IPS-15b (cell line): Measurements from ENCODE around the gene FGF14.
"Not testable (repeated sequence)": the region's sequence is repeated elsewhere in the genome, so short reads cannot be mapped to it uniquely, and the experiment has no call there.

Experiments used
- H3K27me3 ChIP-seq: one replicate; pipeline ENCODE4 v1.6.1; 2013; ENCODE audit warnings: low read length; ENCODE audit not compliant: control insufficient read depth, insufficient read depth
- H3K36me3 ChIP-seq: one replicate; pipeline ENCODE4 v1.6.1; 2013; ENCODE audit warnings: low read length; ENCODE audit not compliant: control insufficient read depth, insufficient read depth
- H3K4me1 ChIP-seq: one replicate; pipeline ENCODE4 v1.6.1; 2013; ENCODE audit warnings: mild to moderate bottlenecking, low read length; ENCODE audit not compliant: control insufficient read depth, insufficient read depth
- H3K4me3 ChIP-seq: one replicate; pipeline ENCODE4 v1.5.1; 2013; ENCODE audit warnings: low read depth, low read length
- H3K9ac ChIP-seq: one replicate; pipeline ENCODE4 v1.6.1; 2013; ENCODE audit warnings: low read depth, mild to moderate bottlenecking, low read length
- H3K9me3 ChIP-seq: one replicate; pipeline ENCODE4 v1.6.1; 2013; ENCODE audit warnings: mild to moderate bottlenecking, low read length; ENCODE audit not compliant: control insufficient read depth, insufficient read depth

FGF14 gene

DNA sequence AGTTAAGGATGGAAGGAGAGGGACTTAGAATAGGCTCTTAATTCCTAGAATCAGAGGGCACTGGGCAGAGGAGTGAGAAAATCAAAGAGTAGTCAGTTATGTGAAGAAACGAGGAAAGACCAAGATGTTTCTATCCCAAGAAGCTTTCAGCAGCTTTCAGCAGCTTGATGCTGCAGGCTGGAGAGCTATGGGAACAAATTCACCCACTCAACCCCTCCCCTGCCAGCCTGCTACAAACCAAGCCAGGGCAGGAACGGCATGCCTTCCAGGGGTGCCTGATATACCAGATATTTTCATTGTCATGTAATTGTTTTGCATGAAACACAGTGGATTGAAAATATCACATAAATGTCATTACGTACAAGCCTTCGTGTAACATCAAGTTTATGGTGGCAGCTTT is 262.2 kb downstream of the FGF14 start:
- no peaks in the 10 kb centered on the region for H3K27me3 ChIP-seq
- H3K36me3 ChIP-seq, result no peaks in the 10 kb centered on the region
- H3K4me3 ChIP-seq, result no peak overlapping the region
- H3K9me3 ChIP-seq, result no peaks in the 10 kb centered on the region
- H3K4me1 ChIP-seq, result no peaks in the 10 kb centered on the region
- H3K9ac ChIP-seq, result no peak overlapping the region

DNA sequence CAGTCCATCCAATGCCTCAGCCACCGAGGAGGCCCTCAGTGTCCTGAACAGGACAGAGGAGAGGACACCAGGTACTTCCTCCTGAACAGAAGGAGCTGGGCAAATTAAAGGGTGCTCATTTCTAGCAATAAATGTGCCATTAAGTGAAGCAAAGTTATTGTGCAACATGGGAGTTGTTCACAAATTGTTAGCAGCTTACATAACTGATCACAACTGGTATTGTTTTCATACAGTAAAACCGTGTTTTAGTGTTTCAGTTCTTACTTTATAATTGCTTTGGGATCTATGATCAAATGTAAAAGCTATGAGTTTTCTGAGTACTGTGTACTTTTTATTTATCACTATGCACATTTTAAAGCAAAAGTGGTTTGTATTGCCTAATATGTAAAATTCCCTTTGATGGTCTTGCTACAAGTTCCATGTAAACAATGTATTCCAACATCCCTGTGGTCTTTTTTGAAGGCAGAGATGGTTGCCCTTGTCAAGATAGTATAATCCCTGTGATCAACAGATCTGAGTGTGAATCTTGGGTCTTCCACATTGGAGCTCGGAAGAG is 263.1 kb downstream of the FGF14 start:
- H3K4me3 ChIP-seq, result no peak overlapping the region
- H3K36me3 ChIP-seq, result no peaks in the 10 kb centered on the region
- no peaks in the 10 kb centered on the region for H3K4me1 ChIP-seq
- H3K9ac ChIP-seq, result no peak overlapping the region
- no peaks in the 10 kb centered on the region for H3K9me3 ChIP-seq
- no peaks in the 10 kb centered on the region for H3K27me3 ChIP-seq

DNA sequence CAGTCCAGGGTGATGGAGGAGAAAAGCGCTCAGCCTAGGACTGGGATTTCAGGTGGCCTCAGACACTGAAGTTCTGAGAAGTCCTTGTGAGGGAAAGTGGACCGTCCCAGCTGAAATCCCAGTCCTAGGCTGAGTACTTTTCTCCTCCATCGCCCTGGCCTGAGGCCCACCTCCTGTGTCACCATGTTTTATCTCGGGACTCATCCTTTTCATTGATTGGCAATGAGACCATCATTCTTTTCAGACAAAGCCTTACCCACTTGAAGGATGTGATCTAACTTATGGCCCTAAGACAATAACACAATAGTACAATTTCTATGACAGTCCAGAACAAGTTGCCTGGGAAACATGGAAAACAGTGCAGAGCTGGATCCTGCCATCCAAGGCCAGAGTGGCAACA is 263.9 kb downstream of the FGF14 start:
- H3K4me1 ChIP-seq, H3K9me3 ChIP-seq, H3K27me3 ChIP-seq, H3K9ac ChIP-seq, H3K4me3 ChIP-seq, H3K36me3 ChIP-seq: not testable (repeated sequence)

DNA sequence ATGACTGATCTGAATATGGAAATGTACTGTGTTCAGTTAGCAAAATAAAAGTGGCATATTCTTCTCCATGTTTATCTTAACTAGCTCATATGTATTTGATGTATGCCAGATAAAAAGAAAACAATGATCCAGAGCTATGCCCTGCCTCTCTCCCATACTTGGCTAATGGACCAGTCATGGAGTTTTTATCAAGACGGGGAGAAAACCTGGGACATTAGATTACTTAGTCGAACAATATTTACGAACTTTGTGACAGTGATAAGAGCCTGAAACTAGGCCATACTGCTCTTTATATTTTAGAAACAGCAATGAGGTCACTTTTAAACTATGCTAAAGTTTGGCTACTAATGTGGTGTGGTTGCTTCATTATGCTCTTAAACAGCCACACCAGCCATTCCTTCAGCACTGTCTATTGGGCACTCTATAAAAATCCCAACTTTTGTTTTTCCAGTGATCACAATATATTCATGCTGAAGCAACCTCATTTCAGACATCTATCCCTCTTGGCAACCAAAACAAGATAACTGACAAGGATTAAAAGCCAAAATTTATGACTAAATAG is 265.0 kb downstream of the FGF14 start:
- Histone ChIP-seq H3K9ac (no peak overlapping the region), H3K4me1 (no peaks in the 10 kb centered on the region), H3K9me3 (no peaks in the 10 kb centered on the region), H3K27me3 (no peaks in the 10 kb centered on the region), H3K36me3 (no peaks in the 10 kb centered on the region), H3K4me3 (no peak overlapping the region)

DNA sequence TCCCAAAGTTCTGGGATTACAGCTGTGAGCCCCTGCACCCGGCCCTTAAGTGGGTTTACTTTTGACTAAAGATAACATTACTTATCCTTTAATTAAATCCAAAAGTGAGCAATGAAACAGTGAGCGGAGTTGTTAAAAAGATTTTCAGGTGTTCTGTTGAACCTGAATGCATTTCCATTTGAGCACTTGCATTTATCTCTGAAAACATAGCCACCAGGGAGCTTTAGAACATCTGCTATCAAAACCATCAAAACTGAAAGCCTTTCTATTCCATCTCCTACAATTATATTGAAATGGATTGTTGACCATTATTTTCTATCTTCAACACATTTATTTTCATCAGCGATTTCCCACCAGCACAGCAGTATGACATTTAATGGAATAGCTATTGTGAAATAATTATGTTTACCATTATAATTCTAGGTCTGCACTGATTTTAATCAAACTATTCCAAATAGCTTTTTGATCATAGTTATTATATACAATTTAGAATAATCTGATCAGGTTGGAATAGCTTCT is 269.0 kb downstream of the FGF14 start:
- Histone ChIP-seq H3K4me1 (no peaks in the 10 kb centered on the region), H3K9me3 (no peaks in the 10 kb centered on the region), H3K4me3 (no peak overlapping the region), H3K9ac (no peak overlapping the region), H3K27me3 (no peaks in the 10 kb centered on the region), H3K36me3 (no peaks in the 10 kb centered on the region)

DNA sequence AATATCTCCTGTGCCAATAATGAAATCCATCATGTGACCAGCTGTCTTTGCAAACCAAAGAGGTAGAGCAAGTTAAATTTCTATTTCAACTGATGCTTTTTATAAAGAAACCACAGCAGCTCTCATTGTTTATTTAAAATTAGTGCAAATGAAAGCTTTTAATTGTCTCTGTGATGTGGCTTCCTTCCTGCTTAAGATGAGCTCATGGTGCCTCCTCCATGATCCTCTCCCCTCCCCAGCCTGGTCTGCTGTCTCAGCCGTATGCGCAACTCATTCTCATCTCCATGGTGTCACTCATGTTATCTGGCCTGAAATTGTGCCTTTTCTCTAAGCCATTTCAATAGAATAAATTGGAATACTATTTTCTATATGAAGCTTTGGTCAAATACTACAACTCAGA is 270.6 kb downstream of the FGF14 start:
- Histone ChIP-seq H3K9ac (no peak overlapping the region), H3K27me3 (no peaks in the 10 kb centered on the region), H3K4me1 (no peaks in the 10 kb centered on the region), H3K4me3 (no peak overlapping the region), H3K36me3 (no peaks in the 10 kb centered on the region), H3K9me3 (no peaks in the 10 kb centered on the region)

DNA sequence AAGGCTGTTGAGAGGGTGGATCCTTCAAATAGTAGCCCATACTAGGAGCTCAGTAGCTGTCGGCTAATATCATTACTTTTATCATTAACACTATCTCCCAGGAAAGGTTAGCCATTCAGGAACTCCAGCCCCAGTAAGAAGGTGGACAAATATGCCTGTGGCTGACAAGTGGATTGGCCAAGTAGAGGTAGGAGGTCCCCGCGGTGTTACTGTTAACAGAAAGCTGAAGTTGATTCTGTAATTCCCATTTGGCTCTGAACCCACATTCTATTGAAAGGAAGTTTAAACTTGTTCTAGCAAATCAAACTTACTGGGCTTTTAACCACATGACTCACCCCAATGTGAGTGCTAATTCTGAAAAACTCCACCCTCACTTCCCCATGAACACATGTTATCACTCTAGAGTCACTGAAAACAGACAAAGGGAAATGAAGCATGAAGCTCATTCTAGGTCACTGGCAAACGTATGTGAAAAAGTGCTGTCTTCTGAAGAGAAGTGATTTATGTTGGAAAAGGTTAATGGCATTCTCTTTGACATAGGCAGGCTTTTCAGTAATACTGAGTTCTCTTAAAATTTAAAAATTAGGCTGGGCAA is 273.5 kb downstream of the FGF14 start:
- Histone ChIP-seq H3K36me3 (no peaks in the 10 kb centered on the region), H3K9me3 (no peaks in the 10 kb centered on the region), H3K9ac (no peak overlapping the region), H3K27me3 (no peaks in the 10 kb centered on the region), H3K4me1 (no peaks in the 10 kb centered on the region), H3K4me3 (no peak overlapping the region)

DNA sequence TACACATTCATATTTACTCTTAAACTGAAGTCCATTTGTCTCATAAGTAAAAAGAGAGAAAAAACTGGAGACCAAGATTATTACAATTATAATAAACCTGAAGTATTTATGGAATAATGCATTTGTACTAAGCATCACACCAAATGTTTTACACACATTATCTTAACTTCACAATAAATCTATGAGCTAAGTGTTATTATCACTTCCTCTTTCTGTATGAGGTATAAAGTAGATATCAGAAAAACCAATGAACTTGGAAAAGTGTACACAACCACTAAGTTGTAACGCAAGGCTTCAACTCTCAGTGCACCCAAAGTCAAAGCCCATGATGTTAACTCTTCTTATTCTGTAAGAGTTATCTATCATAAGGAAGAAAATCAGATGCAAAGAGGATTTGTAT is 274.7 kb downstream of the FGF14 start:
- Histone ChIP-seq H3K4me3 (no peak overlapping the region), H3K4me1 (no peaks in the 10 kb centered on the region), H3K27me3 (no peaks in the 10 kb centered on the region), H3K9me3 (no peaks in the 10 kb centered on the region), H3K9ac (no peak overlapping the region), H3K36me3 (no peaks in the 10 kb centered on the region)

DNA sequence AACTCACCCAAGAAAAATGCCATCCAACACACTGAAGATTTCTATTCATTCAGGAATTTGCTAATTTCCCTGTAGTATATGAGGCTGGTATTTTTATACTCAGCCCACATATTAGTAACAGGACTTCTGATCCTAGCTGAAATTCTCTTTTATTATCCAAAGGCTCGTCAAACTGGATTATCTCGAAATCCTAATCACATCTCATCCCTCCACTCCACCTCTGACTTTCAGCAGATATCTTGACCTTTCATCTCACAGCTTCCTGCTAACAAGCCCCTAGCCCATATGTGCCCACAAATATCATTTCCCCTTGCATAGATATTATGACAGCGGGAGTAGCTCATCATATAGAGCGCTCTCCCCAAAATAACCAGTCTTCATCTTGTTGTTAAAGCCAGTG is 279.7 kb downstream of the FGF14 start:
- H3K9ac ChIP-seq, result no peak overlapping the region
- no peaks in the 10 kb centered on the region for H3K4me1 ChIP-seq
- no peaks in the 10 kb centered on the region for H3K9me3 ChIP-seq
- H3K36me3 ChIP-seq, result no peaks in the 10 kb centered on the region
- no peaks in the 10 kb centered on the region for H3K27me3 ChIP-seq
- H3K4me3 ChIP-seq, result no peak overlapping the region

DNA sequence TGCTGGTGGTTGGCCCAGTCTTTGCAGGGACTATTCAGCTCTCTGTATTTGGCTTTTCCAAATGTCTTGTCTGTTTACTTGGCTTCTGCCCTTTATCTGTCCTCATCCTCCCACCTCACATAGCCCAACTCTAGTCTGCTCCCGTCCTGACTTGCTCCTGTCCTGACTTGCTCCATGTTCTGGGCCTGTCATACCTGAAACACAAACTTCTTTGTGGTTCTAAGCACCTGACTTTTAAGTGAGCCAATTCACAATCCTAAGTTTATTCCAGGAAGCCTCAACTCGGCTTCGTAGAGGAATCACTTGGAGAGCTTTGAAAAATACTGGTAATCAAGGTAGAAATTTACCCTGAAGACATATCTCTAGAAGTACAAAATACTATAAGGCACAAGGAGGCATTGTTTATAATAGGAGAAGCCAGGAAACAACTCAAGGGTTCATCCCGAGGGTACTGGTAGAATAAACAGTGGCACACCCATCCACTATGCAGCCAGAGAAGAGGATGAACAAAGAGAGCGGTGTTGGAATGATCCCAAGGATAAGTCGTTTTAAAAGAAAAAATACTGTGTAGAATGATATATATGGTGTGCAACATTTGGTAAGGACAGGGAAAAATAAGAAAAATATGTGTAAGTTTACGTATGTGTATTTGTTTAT is 284.5 kb downstream of the FGF14 start:
- no peak overlapping the region for H3K4me3 ChIP-seq
- H3K27me3 ChIP-seq, result no peaks in the 10 kb centered on the region
- H3K9ac ChIP-seq, result no peak overlapping the region
- H3K36me3 ChIP-seq, result no peaks in the 10 kb centered on the region
- no peaks in the 10 kb centered on the region for H3K9me3 ChIP-seq
- no peaks in the 10 kb centered on the region for H3K4me1 ChIP-seq

DNA sequence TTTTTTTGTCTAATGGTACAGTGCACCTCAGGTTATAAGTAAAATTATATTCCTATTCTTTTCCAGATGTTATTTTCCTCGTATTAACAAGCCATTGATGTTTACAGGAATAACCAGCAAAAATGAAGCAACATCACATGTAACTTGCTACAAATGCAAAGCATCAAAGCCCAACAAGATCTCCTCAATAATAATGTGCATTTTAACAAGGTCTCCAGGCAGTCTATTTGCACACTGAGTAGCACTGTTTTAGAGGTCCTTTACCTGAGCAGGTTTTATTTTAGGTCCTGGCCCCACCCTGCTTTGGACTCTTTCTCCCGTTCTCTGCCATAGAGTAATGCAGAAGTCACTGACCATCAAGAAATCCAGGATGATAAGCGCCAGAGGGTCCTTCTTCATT is 298.4 kb downstream of the FGF14 start:
- no peaks in the 10 kb centered on the region for H3K9me3 ChIP-seq
- no peak overlapping the region for H3K4me3 ChIP-seq
- no peaks in the 10 kb centered on the region for H3K27me3 ChIP-seq
- no peaks in the 10 kb centered on the region for H3K4me1 ChIP-seq
- no peaks in the 10 kb centered on the region for H3K36me3 ChIP-seq
- H3K9ac ChIP-seq, result no peak overlapping the region

DNA sequence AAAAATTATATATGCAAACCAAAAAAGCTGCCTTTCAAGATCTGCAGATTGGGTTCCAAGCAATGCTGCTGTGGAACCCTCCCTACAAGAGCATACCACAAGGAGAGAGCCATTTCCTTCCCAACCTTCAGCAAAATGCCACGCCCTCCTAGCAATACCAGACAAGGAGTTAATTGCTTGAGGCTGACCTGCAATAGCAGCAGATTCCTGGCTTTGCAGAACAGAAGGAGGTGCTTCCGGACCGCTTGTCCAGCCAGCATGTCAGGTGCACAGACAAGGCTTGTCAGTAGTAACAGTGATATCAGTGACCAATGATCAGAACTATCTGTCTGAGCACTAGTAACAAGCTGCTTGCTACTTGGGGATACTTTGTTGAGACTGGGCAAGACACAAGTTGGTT is 301.6 kb downstream of the FGF14 start:
- Histone ChIP-seq H3K27me3 (no peaks in the 10 kb centered on the region), H3K9me3 (no peaks in the 10 kb centered on the region), H3K4me3 (no peak overlapping the region), H3K4me1 (no peaks in the 10 kb centered on the region), H3K36me3 (no peaks in the 10 kb centered on the region), H3K9ac (no peak overlapping the region)
